GM19395 (cell line): ENCODE results near the gene PHF19.

Source experiments
- ATAC-seq: cut with Tn5 transposase; IDR thresholded peaks from one replicate; pipeline ENCODE4 v1.9.1; 2021; ENCODE audit warnings: mild to moderate bottlenecking, moderate library complexity; ENCODE audit not compliant: unreplicated experiment

Gene PHF19

GRCh38 chr9:120892748-120893610 lies 16.0 kb upstream of the PHF19 start:
- peak; percentile 75 for ATAC-seq

- ATAC-seq = peak; percentile 37
Measured at GRCh38 chr9:120891884-120892747, 15.1 kb upstream of the PHF19 start.

GRCh38 chr9:120891245-120891883 lies 14.4 kb upstream of the PHF19 start:
- no peak for ATAC-seq

GRCh38 chr9:120890320-120891244 lies 13.6 kb upstream of the PHF19 start:
- no peak for ATAC-seq

GRCh38 chr9:120889606-120890271 lies 12.8 kb upstream of the PHF19 start:
- ATAC-seq = no peak

- no peak for ATAC-seq
Measured at GRCh38 chr9:120888626-120889025, 11.6 kb upstream of the PHF19 start.

- ATAC-seq = no peak
Measured at GRCh38 chr9:120886490-120886967, 9.5 kb upstream of the PHF19 start.

- no peak for ATAC-seq
Measured at GRCh38 chr9:120885958-120886357, 9.0 kb upstream of the PHF19 start.

GRCh38 chr9:120885457-120885856 lies 8.5 kb upstream of the PHF19 start:
- no peak for ATAC-seq

GRCh38 chr9:120883608-120883996 lies 6.6 kb upstream of the PHF19 start:
- ATAC-seq = no peak

- no peak for ATAC-seq
Measured at GRCh38 chr9:120882935-120883607, 6.1 kb upstream of the PHF19 start.

- no peak for ATAC-seq
Measured at GRCh38 chr9:120879446-120879845, 2.5 kb upstream of the PHF19 start.

GRCh38 chr9:120878188-120879130 lies 1.5 kb upstream of the PHF19 start:
- ATAC-seq = no peak

GRCh38 chr9:120877276-120878034 lies 467 bp upstream of the PHF19 start:
- ATAC-seq = peak; percentile 43

GRCh38 chr9:120875954-120876841 lies 790 bp downstream of the PHF19 start:
- ATAC-seq = peak; percentile 62

GRCh38 chr9:120875643-120875953 lies 1.4 kb downstream of the PHF19 start:
- no peak for ATAC-seq
